Measurements from ENCODE around the gene FBXL22. TPM values are rescaled to one million over a fixed set of nuclear protein-coding genes. Genes with fewer than 3 reads are reported as not detected.

FBXL22 gene
- total and polyA plus RNA-seq, 2 of the 8 experiments (the other 6 are each of a cell fraction or from before 2014, with no cell fraction given) = 0.09 to 0.47 TPM

- H4K5ac ChIP-seq (ENCODE audit: insufficient read length, low read depth, low read length) = no peak overlapping the region
- FAIRE-seq = no peak
- no peaks in the 10 kb centered on the region for H3K79me1 ChIP-seq (ENCODE audit: low read depth, low read length)
- H2BK15ac ChIP-seq (ENCODE audit: low read length) = peak overlapping the region; percentile 24; the same call in 1 of the 2 replicates
- peak overlapping the region; percentile 99 for H2BK12ac ChIP-seq (ENCODE audit: low read depth, low read length)
- H3K4ac ChIP-seq (replicated peaks; ENCODE audit: insufficient read length, low read depth, low read length) = peak overlapping the region; percentile 86
- ChIA-PET POLR2A (ENCODE audit: partially characterized antibody) (interaction anchor here (0.6 to 1.2 kb wide), 2 partner anchors 56 to 74 kb away, joined by 3 read pairs; no protein-coding TSS in a partner anchor), CTCF (ENCODE audit: partially characterized antibody) (interaction anchor here (0.7 to 2.4 kb wide), 3 partner anchors 19 to 38 kb away, joined by 3 to 10 read pairs (median 5); no protein-coding TSS in a partner anchor)
- no peaks in the 10 kb centered on the region for H3K79me2 ChIP-seq (ENCODE audit: control insufficient read depth in 1 of 2, insufficient read depth in 2 of 2, low read length in 2 of 2)
- H3K27ac ChIP-seq (ENCODE audit: low read depth, low read length) = no peak overlapping the region
- no peaks in the 10 kb centered on the region for H3K9me3 ChIP-seq (ENCODE audit: insufficient read depth in 2 of 2, low read depth in 1 of 2, low read length in 1 of 2)
- H3K36me3 ChIP-seq (ENCODE audit: control insufficient read depth in 2 of 4, insufficient read depth in 4 of 4, low read length in 3 of 4) = no peaks in the 10 kb centered on the region
- H4K91ac ChIP-seq (replicated peaks; ENCODE audit: insufficient read length, low read length) = peak overlapping the region; percentile 75
- peaks cover 3 to 18% (median 14%) of the 10 kb centered on the region in 4 experiments; a peak in 6 of 7 replicates for H3K4me1 ChIP-seq (replicated peaks in 1 of 4; ENCODE audit: control insufficient read depth in 3 of 4, insufficient read depth in 4 of 4, low read length in 3 of 4)
- H3K14ac ChIP-seq (ENCODE audit: insufficient read length) = no peak overlapping the region
- H2AK5ac ChIP-seq (ENCODE audit: low read depth, low read length) = peak overlapping the region; percentile 68
- H2AFZ ChIP-seq (ENCODE audit: low read length) = no peak overlapping the region
- H3K27me3 ChIP-seq (replicated peaks in 1 of 4; ENCODE audit: control insufficient read depth in 3 of 4, extremely low read depth in 1 of 4, insufficient read depth in 3 of 4, low read length in 3 of 4) = no peaks in the 10 kb centered on the region
- H2BK120ac ChIP-seq (replicated peaks; ENCODE audit: low read depth, low read length) = peak overlapping the region; percentile 86
- peaks cover 2% of the 10 kb centered on the region; the same call in 1 of the 2 replicates for H3K23me2 ChIP-seq (ENCODE audit: low read depth, low read length)
- H3K4me3 ChIP-seq (ENCODE audit: extremely low read depth in 1 of 4, insufficient read depth in 2 of 4, low read depth in 3 of 4, low read length in 4 of 4) = no peak overlapping the region
- H3K23ac ChIP-seq (ENCODE audit: insufficient read length) = no peak overlapping the region
- peak overlapping the region; percentile 27 to 28; a peak in 3 of 4 replicates for H3K4me2 ChIP-seq (ENCODE audit: insufficient read depth in 1 of 2, low read depth in 2 of 2, low read length in 2 of 2)
- TF ChIP-seq USF2 (IDR thresholded peaks at IDR 0.05; ENCODE audit: low read length) (no peak), CREB1 (IDR thresholded peaks at IDR 0.05) (peak; percentile 47; the same call in 1 of the 2 replicates), SP1 (IDR thresholded peaks at IDR 0.05; ENCODE audit: low read depth, low read length) (peak; percentile 45; the same call in 1 of the 2 replicates), SP2 (IDR thresholded peaks at IDR 0.05; ENCODE audit: low read length) (no peak), SRF (IDR thresholded peaks at IDR 0.05; ENCODE audit: low read depth, low read length) (no peak)
- no peak overlapping the region for H3K9ac ChIP-seq (replicated peaks in 1 of 4; ENCODE audit: extremely low read depth in 1 of 4, low read depth in 3 of 4, low read length in 3 of 4)
- H2BK20ac ChIP-seq (ENCODE audit: low read length) = peak overlapping the region; percentile 67; the same call in 1 of the 2 replicates
- DNase-seq (ENCODE audit: low read depth in 1 of 2, low spot score in 2 of 2) = no peak
- H3K56ac ChIP-seq (replicated peaks; ENCODE audit: insufficient read length, low read depth, low read length) = no peak overlapping the region
- no peaks in the 10 kb centered on the region for H4K20me1 ChIP-seq (replicated peaks in 1 of 2; ENCODE audit: control insufficient read depth in 1 of 2, insufficient read depth in 2 of 2, low read length in 2 of 2)
- H2BK5ac ChIP-seq (ENCODE audit: low read depth, low read length) = peak overlapping the region; percentile 71; the same call in 1 of the 2 replicates
- peak overlapping the region; percentile 65 for H3K18ac ChIP-seq (ENCODE audit: extremely low read depth, low read length)
- peak overlapping the region; percentile 75 for H4K8ac ChIP-seq (ENCODE audit: extremely low read depth, insufficient read depth, low read length)
- WGBS, 2 experiments (ENCODE audit: extremely low coverage in 1 of 2, insufficient coverage in 1 of 2, insufficient read length in 1 of 2, insufficient replicate concordance in 2 of 2, low coverage in 1 of 2, low lambda C conversion rate in 2 of 2, missing lambda C conversion rate in 1 of 2) = 71% methylated on average over 6 of the region's 6 CpGs; no CpG with 5 or more reads in 1 of the 2 experiments
Measured at GRCh38 chr15:63560741-63561448, 36.3 kb upstream of the FBXL22 start.

Data from H1 (cell line).